HAP-1 (cell line): ENCODE measurements around the gene RASGRP1.
A peak's percentile ranks its signal among the peaks of the same experiment; 100 is the strongest.
"Not testable (repeated sequence)": the region's sequence is repeated elsewhere in the genome, so short reads cannot be mapped to it uniquely, and the experiment has no call there.

ENCODE experiments used
- DNase-seq, 2 experiments: peaks; one replicate each; pipeline ENCODE4 v3.0.0-alpha.2; 2016 to 2020; ENCODE audit warnings: low spot score in 2 of 2
- H3K27me3 ChIP-seq: fragments of 250-450 bp; sonication (Bioruptor Pico); 2 replicates; pipeline ENCODE4 v1.5.1; 2020; ENCODE audit warnings: low read depth, mild to moderate bottlenecking, moderate library complexity
- H3K36me3 ChIP-seq: fragments of 250-450 bp; sonication (Bioruptor Pico); replicated peaks from 2 replicates; pipeline ENCODE4 v1.5.1; 2020; ENCODE audit warnings: mild to moderate bottlenecking
- H3K4me1 ChIP-seq: fragments of 250-450 bp; sonication (Bioruptor Pico); 2 replicates; pipeline ENCODE4 v1.5.1; 2020; ENCODE audit warnings: mild to moderate bottlenecking
- H3K4me3 ChIP-seq: fragments of 250-450 bp; sonication (Bioruptor Pico); 2 replicates; pipeline ENCODE4 v1.5.1; 2020; ENCODE audit warnings: mild to moderate bottlenecking, moderate library complexity
- H3K9me3 ChIP-seq: fragments of 250-450 bp; sonication (Bioruptor Pico); 2 replicates; pipeline ENCODE4 v1.5.1; 2020; ENCODE audit warnings: mild to moderate bottlenecking, moderate library complexity
- in situ Hi-C: fragments of 300-500 bp; cut with MboI; formaldehyde crosslinking; loops from 3 replicates; pipeline ENCODE4 v1.14.3; 2020; ENCODE audit warnings: low sequenced_read_pairs, inconsistent platforms, mixed read lengths

RASGRP1 gene

DNA sequence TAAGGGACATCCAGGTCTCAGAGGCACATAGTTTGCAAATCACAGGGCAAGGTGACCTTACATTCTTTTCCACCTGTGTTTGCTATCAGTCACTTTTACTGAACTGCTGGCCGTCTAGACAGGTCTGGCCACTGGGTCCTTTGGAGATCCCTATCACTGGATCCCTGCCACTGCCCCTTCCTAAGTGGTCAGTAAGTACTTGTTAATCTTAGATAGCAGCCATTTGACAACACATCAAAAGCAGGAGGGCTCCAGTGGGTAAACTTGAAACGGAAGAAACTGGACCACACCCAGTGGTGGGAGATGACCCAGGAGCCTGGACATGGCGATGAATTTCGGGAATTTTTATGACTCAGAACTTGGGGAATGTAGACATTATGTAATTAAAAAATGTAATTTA, 28.9 kb upstream of the RASGRP1 start:
- no peak for DNase-seq
- Histone ChIP-seq H3K9me3 (no peaks in the 10 kb centered on the region), H3K4me3 (no peak overlapping the region), H3K4me1 (no peaks in the 10 kb centered on the region), H3K27me3 (no peaks in the 10 kb centered on the region), H3K36me3 (no peaks in the 10 kb centered on the region)
- in situ Hi-C loops, result no loop called here

DNA sequence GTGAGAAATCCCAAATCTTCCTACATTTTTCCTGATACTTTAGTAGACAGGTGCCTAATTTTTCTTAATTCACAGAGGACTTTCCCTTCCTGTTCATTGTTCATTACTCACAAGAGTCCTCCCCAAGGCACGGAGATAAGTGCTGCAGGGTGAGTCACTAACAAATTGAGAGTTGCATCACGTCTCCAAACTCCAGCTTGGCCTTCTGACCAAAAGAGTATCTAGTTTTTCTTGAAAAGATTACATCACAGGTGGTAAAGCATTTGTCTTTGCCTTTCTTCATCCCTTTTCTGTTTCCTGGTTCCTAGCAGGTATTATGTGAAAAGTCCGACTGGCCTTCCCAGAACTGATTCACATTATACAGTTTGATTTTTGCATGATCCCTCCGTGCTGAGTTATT, 24.9 kb upstream of the RASGRP1 start:
- H3K27me3 ChIP-seq, result no peaks in the 10 kb centered on the region
- no peak overlapping the region for H3K4me3 ChIP-seq
- no peaks in the 10 kb centered on the region for H3K4me1 ChIP-seq
- no peaks in the 10 kb centered on the region for H3K9me3 ChIP-seq
- no peaks in the 10 kb centered on the region for H3K36me3 ChIP-seq
- no peak for DNase-seq
- in situ Hi-C loops, result no loop called here

DNA sequence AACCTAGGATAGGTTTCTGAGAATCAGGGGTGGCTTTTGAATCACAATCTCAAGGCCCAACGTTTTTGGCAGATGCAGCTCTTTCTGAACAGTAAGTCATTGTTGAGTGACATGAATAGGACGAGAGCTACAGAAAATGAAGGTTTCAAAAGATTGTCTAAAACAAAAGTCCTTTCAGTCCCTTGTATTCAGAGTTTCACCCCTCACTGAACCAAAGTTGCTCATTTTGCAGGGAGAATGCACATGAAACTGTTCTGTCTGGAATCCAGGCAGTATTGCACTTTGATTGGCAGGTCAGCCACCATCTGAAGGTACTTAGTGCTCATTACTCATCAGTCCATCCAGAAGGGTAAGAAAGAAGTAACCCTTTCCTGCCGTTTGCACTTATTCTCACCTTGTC, 24.1 kb upstream of the RASGRP1 start:
- DNase-seq, result no peak
- in situ Hi-C loops, result no loop called here

DNA sequence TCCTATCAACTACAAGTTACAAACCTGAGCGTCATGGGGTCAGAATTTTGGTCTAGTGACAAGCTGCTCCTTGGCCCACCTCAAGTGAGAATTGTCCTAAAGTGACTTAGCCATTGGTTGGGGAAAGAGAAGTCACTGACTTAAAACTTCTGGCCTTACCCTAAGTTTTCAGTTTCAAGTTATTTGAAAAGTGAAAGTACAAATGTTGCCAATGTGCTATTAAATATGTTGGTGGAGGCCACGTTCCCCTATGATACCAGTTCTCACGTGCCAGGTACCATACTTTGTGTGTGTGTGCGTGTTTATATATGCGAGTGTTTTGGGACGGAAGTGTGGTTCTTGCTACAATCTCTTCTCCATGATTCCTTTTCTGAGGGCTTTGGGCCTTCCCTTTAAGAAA, 22.6 kb upstream of the RASGRP1 start:
- Histone ChIP-seq H3K4me3 (no peak overlapping the region), H3K36me3 (no peaks in the 10 kb centered on the region), H3K27me3 (no peaks in the 10 kb centered on the region), H3K9me3 (no peaks in the 10 kb centered on the region), H3K4me1 (no peaks in the 10 kb centered on the region)
- DNase-seq, result no peak
- in situ Hi-C loops, result no loop called here

More for the DNA sequence above, 24.1 kb upstream of the RASGRP1 start:
- no peaks in the 10 kb centered on the region for H3K4me1 ChIP-seq
- H3K27me3 ChIP-seq, result no peaks in the 10 kb centered on the region
- no peaks in the 10 kb centered on the region for H3K9me3 ChIP-seq
- no peaks in the 10 kb centered on the region for H3K36me3 ChIP-seq
- H3K4me3 ChIP-seq, result no peak overlapping the region

DNA sequence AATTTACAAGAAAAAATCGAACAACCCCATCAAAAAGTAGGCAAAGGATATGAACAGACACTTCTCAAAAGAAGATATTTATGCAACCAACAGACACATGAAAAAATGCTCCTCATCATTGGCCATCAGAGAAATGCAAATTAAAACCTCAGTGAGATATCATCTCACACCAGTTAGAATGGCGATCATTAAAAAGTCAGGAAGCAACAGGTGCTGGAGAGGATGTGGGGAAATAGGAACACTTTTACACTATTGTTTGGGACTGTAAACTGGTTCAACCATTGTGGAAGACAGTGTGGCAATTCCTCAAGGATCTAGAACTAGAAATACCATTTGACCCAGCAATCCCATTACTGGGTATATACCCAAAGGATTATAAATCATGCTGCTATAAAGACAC, 21.4 kb upstream of the RASGRP1 start:
- H3K9me3 ChIP-seq, H3K4me1 ChIP-seq, H3K36me3 ChIP-seq, DNase-seq, in situ Hi-C loops, H3K27me3 ChIP-seq, H3K4me3 ChIP-seq: not testable (repeated sequence)

DNA sequence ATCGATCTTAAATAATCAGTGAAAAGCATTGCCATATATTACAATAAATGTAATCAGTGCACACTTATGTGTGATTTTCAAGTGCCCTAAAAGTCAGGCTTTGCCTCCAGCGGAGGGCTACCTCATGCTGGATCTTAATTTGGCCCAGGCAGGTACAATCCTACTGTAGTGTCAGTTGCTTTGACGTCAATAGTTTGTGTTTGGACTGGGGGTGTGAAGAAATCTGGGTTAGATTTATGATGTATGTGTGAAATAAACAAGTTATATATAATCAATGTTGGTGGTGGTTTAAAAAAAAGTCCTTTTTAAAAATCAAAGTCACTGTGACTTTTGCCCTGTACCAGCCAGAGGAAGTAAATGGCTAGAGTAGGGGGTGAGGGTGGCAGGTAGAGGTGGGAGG, 14.0 kb upstream of the RASGRP1 start:
- H3K4me1 ChIP-seq, result no peaks in the 10 kb centered on the region
- no peaks in the 10 kb centered on the region for H3K36me3 ChIP-seq
- no peak for DNase-seq
- H3K4me3 ChIP-seq, result no peak overlapping the region
- H3K27me3 ChIP-seq, result no peaks in the 10 kb centered on the region
- in situ Hi-C loops, result no loop called here
- no peaks in the 10 kb centered on the region for H3K9me3 ChIP-seq

DNA sequence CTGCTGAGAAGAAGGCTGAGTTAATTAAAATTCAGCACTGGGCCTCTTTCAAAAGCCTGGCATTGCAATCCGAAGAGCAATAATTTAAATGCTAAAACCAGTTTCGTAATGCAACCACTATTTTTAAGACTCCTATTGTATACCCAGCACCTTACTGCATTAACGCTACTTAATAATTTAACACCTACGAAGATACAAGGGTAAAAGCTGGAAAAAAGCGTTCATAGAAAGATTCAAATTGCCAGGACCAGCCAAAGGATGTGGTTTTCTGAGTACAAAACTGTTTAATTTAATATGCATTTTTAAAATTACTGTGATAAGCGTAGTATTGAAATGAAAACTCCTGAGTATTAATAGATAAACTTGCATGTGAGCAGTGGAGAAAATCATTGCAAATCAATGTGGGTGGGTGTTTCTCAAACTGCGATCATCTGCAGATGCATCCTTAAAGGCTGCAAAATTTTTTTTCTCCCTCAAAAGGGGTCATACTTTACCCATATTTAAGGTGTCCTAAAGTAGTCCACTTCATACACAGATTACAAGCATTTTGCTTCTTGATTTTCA, 12.9 kb upstream of the RASGRP1 start:
- in situ Hi-C loops, result no loop called here
- no peaks in the 10 kb centered on the region for H3K27me3 ChIP-seq
- no peaks in the 10 kb centered on the region for H3K9me3 ChIP-seq
- no peak overlapping the region for H3K4me3 ChIP-seq
- no peak for DNase-seq
- H3K36me3 ChIP-seq, result no peaks in the 10 kb centered on the region
- H3K4me1 ChIP-seq, result no peaks in the 10 kb centered on the region

DNA sequence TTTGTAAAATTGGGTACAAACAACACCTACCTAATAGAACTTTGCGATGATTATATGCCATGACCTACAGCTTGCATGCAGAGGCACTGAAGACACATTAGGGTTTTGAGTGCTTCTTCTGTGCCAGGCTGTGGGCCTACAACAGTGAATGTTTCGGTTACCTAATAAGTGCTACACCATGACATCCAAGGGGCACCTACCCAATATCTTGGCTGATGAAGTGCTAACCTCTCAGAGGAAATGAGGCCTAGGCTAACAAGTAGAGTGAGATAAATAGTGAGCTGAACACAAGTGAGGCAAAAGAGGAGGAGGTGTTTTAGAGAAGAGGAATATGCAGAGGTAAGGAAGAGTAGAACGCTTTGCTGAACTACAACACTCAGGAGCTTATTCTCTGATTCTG, 12.2 kb upstream of the RASGRP1 start:
- H3K4me3 ChIP-seq, result no peak overlapping the region
- no peaks in the 10 kb centered on the region for H3K9me3 ChIP-seq
- no peak for DNase-seq
- no peaks in the 10 kb centered on the region for H3K4me1 ChIP-seq
- H3K36me3 ChIP-seq, result no peaks in the 10 kb centered on the region
- in situ Hi-C loops, result no loop called here
- no peaks in the 10 kb centered on the region for H3K27me3 ChIP-seq

DNA sequence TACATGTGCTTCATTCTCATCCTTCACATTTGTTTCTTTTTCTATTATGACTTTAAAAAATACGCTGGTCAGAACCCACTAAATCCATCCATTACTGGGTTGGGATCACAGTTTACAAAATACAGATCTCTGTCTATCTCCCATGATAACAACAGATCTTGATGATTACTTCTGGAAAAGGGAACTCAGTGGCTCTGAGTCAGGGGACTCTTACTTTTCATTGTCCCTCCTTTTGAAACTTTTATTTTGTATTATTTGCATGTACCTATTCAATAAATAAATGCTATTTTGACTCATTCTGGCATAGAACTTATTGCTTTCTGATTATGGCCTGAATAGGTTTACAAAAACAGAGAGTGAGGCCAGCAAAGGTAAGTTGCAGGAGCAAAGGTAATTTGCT, 11.6 kb upstream of the RASGRP1 start:
- Histone ChIP-seq H3K27me3 (no peaks in the 10 kb centered on the region), H3K9me3 (no peaks in the 10 kb centered on the region), H3K4me1 (no peaks in the 10 kb centered on the region), H3K4me3 (no peak overlapping the region), H3K36me3 (no peaks in the 10 kb centered on the region)
- no peak for DNase-seq
- in situ Hi-C loops, result no loop called here

DNA sequence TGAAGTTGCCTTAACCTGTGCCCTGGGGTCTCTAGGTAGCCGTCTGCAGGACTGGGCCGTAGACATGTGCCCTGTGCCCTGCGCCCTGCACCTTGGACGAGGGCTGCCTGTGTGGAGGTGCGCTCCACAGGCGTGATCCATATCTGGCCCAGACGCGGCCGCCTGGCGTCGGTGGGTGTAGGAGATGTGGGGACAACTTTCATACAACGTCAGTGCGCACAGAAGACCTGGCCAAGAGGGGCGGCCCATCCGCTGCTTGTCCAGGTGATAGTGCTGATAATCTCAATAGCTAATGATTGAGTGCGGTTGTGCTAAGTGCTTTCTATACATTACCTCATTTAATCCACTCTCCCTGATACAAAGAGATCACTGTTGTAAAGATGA, 665 bp upstream of the RASGRP1 start:
- Histone ChIP-seq H3K9me3 (no peaks in the 10 kb centered on the region), H3K4me3 (no peak overlapping the region), H3K27me3 (no peaks in the 10 kb centered on the region), H3K36me3 (no peaks in the 10 kb centered on the region), H3K4me1 (no peaks in the 10 kb centered on the region; the same call in 1 of the 2 replicates)
- in situ Hi-C loops, result no loop called here
- DNase-seq, result no peak

DNA sequence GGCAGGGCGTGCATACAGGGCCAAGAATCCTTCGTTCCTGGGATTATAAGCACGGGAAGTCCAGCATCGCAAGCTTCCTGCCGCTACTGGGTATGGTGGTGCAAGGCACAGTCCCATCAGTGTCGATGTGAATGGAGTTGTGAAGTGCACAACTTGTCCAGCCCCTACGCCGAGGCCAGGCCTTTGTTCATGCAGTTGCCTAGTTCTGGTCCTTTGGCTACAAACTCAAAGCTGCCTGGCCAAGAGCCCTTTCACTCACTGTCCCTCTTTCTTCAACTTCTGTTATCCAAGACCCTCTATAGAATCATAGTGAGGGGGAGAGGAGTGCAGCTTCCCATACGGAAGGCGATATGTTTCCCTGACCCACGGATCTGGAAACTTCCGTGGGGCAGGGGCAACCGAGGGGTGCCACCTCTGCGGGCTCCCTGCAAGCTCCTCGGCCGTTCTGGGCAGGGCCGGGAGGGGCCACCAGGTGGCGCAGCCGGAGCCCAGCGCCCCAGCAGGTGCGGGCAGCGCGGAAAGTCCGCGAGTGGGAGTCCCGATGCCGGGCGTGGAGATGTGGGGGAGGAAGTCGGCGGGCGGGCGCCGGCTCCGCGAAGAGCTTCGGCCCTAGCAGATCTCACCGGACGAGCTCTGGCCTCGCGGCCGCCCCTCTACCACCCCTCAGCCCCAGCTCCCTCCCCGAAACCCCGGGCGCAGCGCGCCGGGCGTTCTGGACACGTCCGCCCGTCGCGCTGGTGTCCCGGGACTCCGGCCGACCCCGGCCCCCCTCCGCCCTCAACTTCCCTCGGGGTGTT, 693 bp downstream of the RASGRP1 start:
- peak overlapping the region; percentile 52 for H3K4me3 ChIP-seq
- no peaks in the 10 kb centered on the region; the same call in 1 of the 2 replicates for H3K4me1 ChIP-seq

DNA sequence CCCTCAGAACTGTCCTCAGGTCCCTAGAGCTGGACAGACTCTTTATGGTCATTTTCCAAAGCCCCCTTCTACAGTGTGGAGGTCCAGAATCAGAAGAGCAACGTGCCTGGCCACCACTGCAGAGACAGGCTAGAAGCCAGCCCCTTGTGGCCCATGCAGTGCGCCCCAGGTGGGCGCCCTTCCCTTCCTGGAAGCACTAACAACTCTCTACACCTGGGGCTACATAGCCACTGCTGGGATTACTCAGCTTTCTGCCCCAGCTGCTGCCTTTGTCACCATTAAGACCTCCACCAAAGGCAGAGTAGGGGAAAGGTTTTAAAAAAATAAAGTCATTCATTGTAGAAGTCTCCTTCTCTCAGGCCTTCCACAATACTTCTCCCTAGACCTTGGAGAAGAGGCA, 2.3 kb downstream of the RASGRP1 start:
- H3K4me1 ChIP-seq, result no peaks in the 10 kb centered on the region; the same call in 1 of the 2 replicates
- H3K4me3 ChIP-seq, result no peak overlapping the region
- H3K36me3 ChIP-seq, result no peaks in the 10 kb centered on the region
- no peak for DNase-seq
- no peaks in the 10 kb centered on the region for H3K27me3 ChIP-seq
- no peaks in the 10 kb centered on the region for H3K9me3 ChIP-seq
- in situ Hi-C loops, result no loop called here

More for the DNA sequence above, 693 bp downstream of the RASGRP1 start:
- peak; percentile 29 to 72 for DNase-seq
- H3K27me3 ChIP-seq, result no peaks in the 10 kb centered on the region
- in situ Hi-C loops, result no loop called here
- no peaks in the 10 kb centered on the region for H3K9me3 ChIP-seq
- no peaks in the 10 kb centered on the region for H3K36me3 ChIP-seq

DNA sequence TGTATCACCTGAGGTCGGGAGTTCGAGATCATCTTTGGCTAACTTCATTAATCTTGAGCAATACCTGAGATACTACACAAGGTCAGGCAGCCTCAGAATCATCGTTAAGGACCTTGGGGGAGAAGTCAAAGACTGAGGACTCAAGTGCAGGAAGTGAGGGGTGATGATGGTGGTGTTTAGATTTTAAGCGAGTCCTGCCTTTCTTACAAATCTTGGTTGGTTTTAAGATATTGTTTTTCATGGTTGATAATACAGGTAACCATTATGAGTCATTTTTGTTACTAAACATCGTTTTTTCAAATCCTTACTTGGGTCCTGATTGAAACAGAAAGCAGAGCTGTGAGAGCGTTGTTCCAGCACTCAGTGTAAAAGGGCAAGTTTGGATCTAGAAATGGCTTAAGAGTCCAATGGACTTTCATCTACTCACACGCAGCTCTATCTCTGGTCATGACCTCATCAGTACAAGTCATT, 4.1 kb downstream of the RASGRP1 start:
- no peaks in the 10 kb centered on the region for H3K9me3 ChIP-seq
- H3K36me3 ChIP-seq, result no peaks in the 10 kb centered on the region
- H3K27me3 ChIP-seq, result no peaks in the 10 kb centered on the region
- H3K4me1 ChIP-seq, result no peaks in the 10 kb centered on the region
- DNase-seq, result no peak
- H3K4me3 ChIP-seq, result no peak overlapping the region
- in situ Hi-C loops, result no loop called here

DNA sequence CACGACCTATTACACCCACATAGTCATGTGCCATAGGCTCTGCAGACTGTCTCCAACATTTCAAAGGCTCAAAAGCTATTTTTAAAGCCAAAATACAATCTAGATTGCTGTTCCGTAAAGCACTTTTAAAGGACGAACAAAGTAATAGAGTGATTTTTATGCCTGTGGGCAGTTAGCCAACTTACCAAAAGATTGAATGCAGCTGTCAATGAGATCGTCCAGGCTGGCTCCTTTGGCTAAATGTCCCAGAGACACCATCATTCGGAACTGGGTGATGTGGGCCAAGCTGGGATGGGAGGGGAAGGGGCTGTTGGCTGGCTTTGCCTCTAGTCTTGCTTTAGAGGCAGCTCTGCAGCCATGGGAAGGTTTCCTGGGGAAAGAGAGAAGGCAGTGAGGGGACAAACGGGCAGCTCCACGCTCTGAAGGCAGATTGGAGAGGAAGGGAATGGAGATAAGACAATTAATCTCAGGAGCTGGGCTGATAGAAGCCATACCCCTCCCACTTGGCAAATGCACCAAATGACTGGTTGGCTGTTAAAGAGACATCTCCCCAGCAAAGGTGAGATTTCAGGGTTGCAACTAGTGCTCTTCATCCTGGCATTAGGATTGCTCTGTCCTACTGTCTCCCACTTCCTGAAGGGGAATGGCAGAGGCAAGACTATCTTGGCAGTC, 4.8 kb downstream of the RASGRP1 start:
- Histone ChIP-seq H3K9me3 (no peaks in the 10 kb centered on the region), H3K4me3 (no peak overlapping the region), H3K4me1 (no peaks in the 10 kb centered on the region), H3K27me3 (no peaks in the 10 kb centered on the region), H3K36me3 (no peaks in the 10 kb centered on the region)
- DNase-seq, result no peak
- in situ Hi-C loops, result no loop called here
